Ishikawa (cell line): ENCODE data around the gene WDR59.

Experiments used
- CEBPB ChIP-seq: IDR thresholded peaks from 2 replicates; pipeline ENCODE4 v1.6.1; 2012
- CREB1 ChIP-seq: IDR thresholded peaks from 2 replicates; pipeline ENCODE4 v1.6.1; 2012; ENCODE audit warnings: low read depth
- EGR1 ChIP-seq: IDR thresholded peaks from 2 replicates; pipeline ENCODE4 v1.6.1; 2012
- EP300 ChIP-seq: IDR thresholded peaks from 2 replicates; pipeline ENCODE4 v1.6.1; 2012; ENCODE audit warnings: borderline replicate concordance
- FOXM1 ChIP-seq: IDR thresholded peaks from 2 replicates; pipeline ENCODE4 v1.6.1; 2012; ENCODE audit warnings: low read depth, borderline replicate concordance
- NFIC ChIP-seq: IDR thresholded peaks from 2 replicates; pipeline ENCODE4 v1.6.1; 2012
- RAD21 ChIP-seq: IDR thresholded peaks from 2 replicates; pipeline ENCODE4 v1.6.1; 2012; ENCODE audit warnings: low read depth
- TAF1 ChIP-seq: IDR thresholded peaks from 2 replicates; pipeline ENCODE4 v1.6.1; 2012; ENCODE audit warnings: low read depth, mild to moderate bottlenecking
- TCF12 ChIP-seq: IDR thresholded peaks from 2 replicates; pipeline ENCODE4 v1.6.1; 2012; ENCODE audit warnings: low read depth
- TEAD4 ChIP-seq: IDR thresholded peaks from 2 replicates; pipeline ENCODE4 v1.6.1; 2012
- YY1 ChIP-seq: IDR thresholded peaks from 2 replicates; pipeline ENCODE4 v1.6.1; 2012; ENCODE audit warnings: low read depth
- ZBTB7A ChIP-seq: IDR thresholded peaks from 2 replicates; pipeline ENCODE4 v1.6.1; 2012; ENCODE audit warnings: low read depth
- TF ChIP-seq, protein P1 (sequence below): IDR thresholded peaks from 2 replicates; pipeline ENCODE4 v1.6.1; 2012
- TF ChIP-seq, protein P2 (sequence below): IDR thresholded peaks from 2 replicates; pipeline ENCODE4 v1.6.1; 2012; ENCODE audit warnings: low read depth, mild to moderate bottlenecking
- TF ChIP-seq, protein P3 (sequence below): IDR thresholded peaks from 2 replicates; pipeline ENCODE4 v1.6.1; 2012

WDR59 gene

DNA sequence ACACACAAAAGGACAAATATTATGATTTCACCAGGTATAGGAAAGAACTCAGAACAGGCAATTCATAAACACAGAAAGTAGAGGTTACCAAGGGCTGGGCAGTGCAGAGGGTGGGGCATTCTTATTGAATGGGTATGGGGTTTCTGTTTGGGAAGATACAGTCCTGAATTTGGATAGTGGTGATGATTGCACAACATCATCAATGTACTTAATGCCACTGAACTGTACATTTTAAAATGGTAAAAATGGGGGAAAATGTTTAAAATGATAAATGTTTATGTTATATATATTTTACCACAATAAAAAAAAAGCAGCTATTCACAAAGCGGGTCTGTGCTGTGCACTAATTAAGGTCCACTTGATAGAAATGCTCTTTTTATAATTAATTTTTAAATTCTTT, 137.7 kb downstream of the WDR59 start:
- TF ChIP-seq TAF1, result no peak
- no peak for TF ChIP-seq TCF12
- TF ChIP-seq ZBTB7A, result no peak
- TF ChIP-seq RAD21, result no peak
- no peak for TF ChIP-seq YY1
- TF ChIP-seq, protein P1, sequence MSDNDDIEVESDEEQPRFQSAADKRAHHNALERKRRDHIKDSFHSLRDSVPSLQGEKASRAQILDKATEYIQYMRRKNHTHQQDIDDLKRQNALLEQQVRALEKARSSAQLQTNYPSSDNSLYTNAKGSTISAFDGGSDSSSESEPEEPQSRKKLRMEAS, result no peak
- no peak for TF ChIP-seq EGR1
- TF ChIP-seq, protein P2, sequence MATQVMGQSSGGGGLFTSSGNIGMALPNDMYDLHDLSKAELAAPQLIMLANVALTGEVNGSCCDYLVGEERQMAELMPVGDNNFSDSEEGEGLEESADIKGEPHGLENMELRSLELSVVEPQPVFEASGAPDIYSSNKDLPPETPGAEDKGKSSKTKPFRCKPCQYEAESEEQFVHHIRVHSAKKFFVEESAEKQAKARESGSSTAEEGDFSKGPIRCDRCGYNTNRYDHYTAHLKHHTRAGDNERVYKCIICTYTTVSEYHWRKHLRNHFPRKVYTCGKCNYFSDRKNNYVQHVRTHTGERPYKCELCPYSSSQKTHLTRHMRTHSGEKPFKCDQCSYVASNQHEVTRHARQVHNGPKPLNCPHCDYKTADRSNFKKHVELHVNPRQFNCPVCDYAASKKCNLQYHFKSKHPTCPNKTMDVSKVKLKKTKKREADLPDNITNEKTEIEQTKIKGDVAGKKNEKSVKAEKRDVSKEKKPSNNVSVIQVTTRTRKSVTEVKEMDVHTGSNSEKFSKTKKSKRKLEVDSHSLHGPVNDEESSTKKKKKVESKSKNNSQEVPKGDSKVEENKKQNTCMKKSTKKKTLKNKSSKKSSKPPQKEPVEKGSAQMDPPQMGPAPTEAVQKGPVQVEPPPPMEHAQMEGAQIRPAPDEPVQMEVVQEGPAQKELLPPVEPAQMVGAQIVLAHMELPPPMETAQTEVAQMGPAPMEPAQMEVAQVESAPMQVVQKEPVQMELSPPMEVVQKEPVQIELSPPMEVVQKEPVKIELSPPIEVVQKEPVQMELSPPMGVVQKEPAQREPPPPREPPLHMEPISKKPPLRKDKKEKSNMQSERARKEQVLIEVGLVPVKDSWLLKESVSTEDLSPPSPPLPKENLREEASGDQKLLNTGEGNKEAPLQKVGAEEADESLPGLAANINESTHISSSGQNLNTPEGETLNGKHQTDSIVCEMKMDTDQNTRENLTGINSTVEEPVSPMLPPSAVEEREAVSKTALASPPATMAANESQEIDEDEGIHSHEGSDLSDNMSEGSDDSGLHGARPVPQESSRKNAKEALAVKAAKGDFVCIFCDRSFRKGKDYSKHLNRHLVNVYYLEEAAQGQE, result no peak
- no peak for TF ChIP-seq TEAD4
- no peak for TF ChIP-seq FOXM1

DNA sequence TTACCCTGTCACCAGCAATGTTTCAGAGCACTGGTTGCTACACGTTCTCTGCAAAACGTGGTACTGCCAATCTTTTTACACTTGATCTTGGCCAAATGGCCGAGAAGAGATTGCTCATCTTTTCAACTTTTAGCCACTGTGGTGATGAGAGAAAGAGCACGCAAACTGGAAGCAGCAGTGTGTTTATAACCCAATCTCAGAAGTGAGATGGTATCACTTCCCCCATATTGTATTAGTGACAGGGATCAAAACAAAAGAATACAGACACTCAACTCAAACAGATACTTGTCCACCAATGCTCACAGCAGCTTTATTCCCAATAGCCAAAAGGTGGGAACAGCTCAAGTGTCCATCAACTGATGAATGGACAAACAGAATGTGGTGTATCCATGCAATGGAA, 138.2 kb downstream of the WDR59 start:
- TF ChIP-seq, protein P2, result no peak
- TF ChIP-seq TAF1, result no peak
- no peak for TF ChIP-seq RAD21
- no peak for TF ChIP-seq TEAD4

DNA sequence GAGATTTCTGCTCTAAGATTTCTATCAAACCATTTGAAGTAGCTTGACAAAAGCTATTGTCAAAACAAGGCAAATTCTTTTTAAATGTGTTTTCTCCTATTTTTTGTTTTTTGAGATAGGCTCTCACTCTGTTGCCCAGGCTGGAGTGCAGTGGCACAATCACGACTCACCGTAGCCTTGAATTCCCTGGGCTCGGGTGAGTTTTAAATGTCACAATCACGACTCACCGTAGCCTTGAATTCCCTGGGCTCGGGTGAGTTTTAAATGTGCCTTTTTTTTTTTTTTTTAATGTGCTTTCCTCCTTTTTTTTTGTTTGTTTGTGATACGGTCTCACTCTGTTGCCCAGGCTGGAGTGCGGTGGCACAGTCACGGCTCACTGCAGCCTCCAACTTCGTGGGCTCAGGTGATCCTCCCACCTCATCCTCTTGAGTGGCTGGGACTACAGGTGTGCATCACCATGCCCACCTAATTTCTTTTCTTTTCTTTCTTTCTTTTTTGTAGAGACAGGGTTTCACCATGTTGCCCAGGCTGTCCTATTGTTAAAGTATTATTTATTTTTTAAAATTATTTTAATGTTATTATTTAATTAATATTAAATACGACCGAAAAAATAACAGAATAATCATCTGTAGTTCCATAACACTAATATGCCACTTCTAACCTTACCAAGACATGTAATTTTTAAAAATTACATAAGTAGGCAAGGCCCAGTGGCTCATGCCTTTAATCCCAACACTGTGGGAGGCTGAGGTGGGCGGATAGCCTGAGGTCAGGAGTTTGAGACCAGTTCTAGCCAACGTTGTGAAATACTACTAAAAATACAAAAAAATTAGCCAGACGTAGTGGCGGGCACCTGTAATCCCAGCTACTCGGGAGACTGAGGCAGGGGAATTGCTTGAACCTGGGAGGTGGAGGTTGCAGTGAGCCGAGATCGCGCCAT, 140.6 kb downstream of the WDR59 start:
- no peak for TF ChIP-seq TCF12
- TF ChIP-seq RAD21, result no peak
- TF ChIP-seq EGR1, result no peak
- TF ChIP-seq, protein P2, result no peak
- TF ChIP-seq, protein P3, sequence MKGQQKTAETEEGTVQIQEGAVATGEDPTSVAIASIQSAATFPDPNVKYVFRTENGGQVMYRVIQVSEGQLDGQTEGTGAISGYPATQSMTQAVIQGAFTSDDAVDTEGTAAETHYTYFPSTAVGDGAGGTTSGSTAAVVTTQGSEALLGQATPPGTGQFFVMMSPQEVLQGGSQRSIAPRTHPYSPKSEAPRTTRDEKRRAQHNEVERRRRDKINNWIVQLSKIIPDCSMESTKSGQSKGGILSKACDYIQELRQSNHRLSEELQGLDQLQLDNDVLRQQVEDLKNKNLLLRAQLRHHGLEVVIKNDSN, result no peak
- no peak for TF ChIP-seq TEAD4
- no peak for TF ChIP-seq CREB1
- no peak for TF ChIP-seq TAF1
- TF ChIP-seq EP300, result no peak
- TF ChIP-seq YY1, result no peak
- TF ChIP-seq, protein P1, result no peak
- TF ChIP-seq CEBPB, result no peak
- no peak for TF ChIP-seq NFIC
- TF ChIP-seq FOXM1, result no peak
- no peak for TF ChIP-seq ZBTB7A

DNA sequence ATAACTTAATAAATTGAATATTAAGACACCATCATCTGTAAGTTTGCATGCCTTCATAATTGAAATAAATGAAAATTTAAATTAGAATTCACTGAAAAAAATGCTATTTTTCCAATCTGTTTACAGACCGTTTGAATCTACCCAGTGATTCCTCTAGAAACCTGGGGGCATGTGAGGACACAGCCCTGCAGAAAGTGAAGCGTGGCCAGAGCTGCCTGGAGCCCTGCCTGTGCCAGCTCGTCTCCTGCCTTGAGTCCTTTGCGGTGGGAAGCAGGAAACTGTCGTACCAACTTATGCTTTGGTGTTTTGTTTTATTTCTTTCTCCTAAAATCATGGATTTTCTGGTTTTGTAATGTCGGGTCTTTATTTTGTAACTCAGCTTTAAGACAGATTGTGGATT, 142.5 kb downstream of the WDR59 start:
- TF ChIP-seq EGR1 (no peak), NFIC (no peak), EP300 (no peak), TAF1 (no peak), CEBPB (no peak)
- TF ChIP-seq, protein P3, result no peak

DNA sequence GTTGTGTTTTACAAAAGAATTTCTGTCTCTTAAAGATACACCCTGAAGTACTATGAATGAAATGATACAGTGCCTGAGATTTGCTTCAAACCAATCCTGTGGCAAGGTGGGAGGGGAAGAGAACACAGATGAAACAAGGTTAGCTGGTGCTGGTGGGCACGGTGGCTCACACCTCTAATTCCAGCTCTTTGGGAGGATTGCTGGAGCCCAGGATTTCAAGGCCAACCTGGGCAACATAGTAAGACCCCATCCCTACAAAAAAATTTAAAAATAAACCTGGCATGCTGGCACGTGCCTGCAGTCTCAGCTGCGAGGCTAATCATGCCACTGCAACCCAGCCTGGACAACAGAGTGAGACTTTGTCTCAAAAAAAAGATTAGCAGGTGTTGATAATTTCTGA, 143.0 kb downstream of the WDR59 start:
- TF ChIP-seq YY1, result no peak
- TF ChIP-seq EP300, result no peak
- TF ChIP-seq, protein P2, result no peak
- TF ChIP-seq TAF1, result no peak
- no peak for TF ChIP-seq TCF12
- no peak for TF ChIP-seq ZBTB7A
- no peak for TF ChIP-seq NFIC
- TF ChIP-seq CEBPB, result no peak
- no peak for TF ChIP-seq EGR1
- TF ChIP-seq, protein P1, result no peak
- no peak for TF ChIP-seq FOXM1
- TF ChIP-seq, protein P3, result no peak
- no peak for TF ChIP-seq CREB1
